Heart right ventricle (tissue), 16 donors: ENCODE results near the gene TOP1. TPM values are rescaled to one million over a fixed set of nuclear protein-coding genes. Genes with fewer than 3 reads are reported as not detected.

ENCODE experiments used
- ATAC-seq, 8 donors: fragments of 200-7000 bp; cut with Tn5 transposase; one replicate each; pipeline ENCODE4 v1.9.1; 2020; ENCODE audit warnings: mild to moderate bottlenecking in 8 of 8, moderate library complexity in 8 of 8, moderate number of reproducible peaks in 1 of 8
- DNase-seq, 2 donors: peaks; one replicate each; pipeline ENCODE4 v3.0.0-alpha.2; 2020
- H3K27ac ChIP-seq, 10 donors: fragments of 200-600 bp; sonication (generic) in 2 of 10; one replicate each; pipeline versions ENCODE4 v1.5.0 to v1.8.0; 2020 to 2022; ENCODE audit warnings: mild to moderate bottlenecking in 3 of 10
- H3K27me3 ChIP-seq, 7 donors: fragments of 200-600 bp; one replicate each; pipeline ENCODE4 v1.8.0; 2021 to 2022; ENCODE audit warnings: mild to moderate bottlenecking in 2 of 7
- H3K36me3 ChIP-seq, 9 donors: fragments of 200-600 bp; sonication (generic) in 1 of 9; one replicate each; pipeline versions ENCODE4 v1.5.0 to v1.8.0; 2020 to 2022; ENCODE audit warnings: mild to moderate bottlenecking in 2 of 9
- H3K4me1 ChIP-seq, 9 donors: fragments of 200-600 bp; sonication (generic) in 1 of 9; one replicate each; pipeline versions ENCODE4 v1.5.0 to v1.8.0; 2020 to 2022; ENCODE audit warnings: mild to moderate bottlenecking in 4 of 9
- H3K4me3 ChIP-seq, 10 donors: fragments of 200-600 bp; sonication (generic) in 2 of 10; one replicate each; pipeline versions ENCODE4 v1.5.0 to v1.8.0; 2020 to 2022; ENCODE audit warnings: mild to moderate bottlenecking in 7 of 10, moderate library complexity in 2 of 10
- H3K9me3 ChIP-seq, 11 donors: fragments of 200-600 bp in 10 of 11; sonication (generic) in 2 of 11; one replicate each; pipeline versions ENCODE4 v1.5.0 to v1.8.0; 2013 to 2022; ENCODE audit warnings: mild to moderate bottlenecking in 2 of 11, control low read depth in 1 of 11, moderate library complexity in 1 of 11
- WGBS, 2 donors: extraction: QIAGEN DNeasy Blood & Tissue Kit; methylation state at CpG; one replicate each; pipeline ENCODE4 v1.1.7; 2013; ENCODE audit warnings: inconsistent platforms in 1 of 2; 5-methylcytosine and 5-hydroxymethylcytosine counted together
- intact Hi-C, 10 donors: fragments of 100-400 bp; cut with DNase I; formaldehyde crosslinking; loops; one replicate each; pipeline versions ENCODE4 v1.11.1 to v1.14.2; 2022
- polyA plus RNA-seq, 2 donors: library from polyadenylated mRNA; stranded (reverse); fragments of 200-250 nt; gene quantifications; one replicate each; pipeline ENCODE4 v1.2.3, GENCODE V29; 2013
- total RNA-seq, 10 donors: library from RNA; stranded (reverse); fragmentation: NEBNext Ultra II Directional in 3 of 10; extraction: Animal tissue kit (Norgen Biotek cat#: 25700) in 3 of 10; gene quantifications; one replicate each; pipeline versions ENCODE4 v1.2.1 to v1.2.4, GENCODE V29; 2021 to 2023
- TF ChIP-seq, protein P1 (sequence below), 9 donors: fragments of 200-600 bp; sonication (generic) in 2 of 9; IDR thresholded peaks; one replicate each; pipeline versions ENCODE4 v1.5.0 to v1.8.0; 2021 to 2022; ENCODE audit warnings: antibody characterized with exemption in 9 of 9, mild to moderate bottlenecking in 5 of 9, moderate library complexity in 1 of 9
- donor health status: Arrhythmogenic right ventricular cardiomyopathy.
- donor health status: ischemic (EF 13 %, LVEDD 7.1; RV severe dilation, severe dysfunction).
- donor health status: healthy with polysubstance abuse.
- donor health status: DM: no; HTN: yes; CAD: no.
- donor health status: DM: no; HTN: no; CAD: no.
- donor health status: ischemic (EF 25% LVEDD 6.9; RV normal size, moderate dysfunction).
- donor health status: ischemic (EF 25% LVEDD 5.7; RV mildly dilated, moderate dysfunction).
- donor health status: healthy.
- donor health status: DM: yes; HTN: yes; CAD: no.
- donor health status: Ischemic cardiomyopathy.
- donor health status: ischemic (EF 35%, LVEDD 5.7; RV mildly dilated, moderate dysfunction).
- donor health status: nonischemic (EF 11% LVEDD 7.7; RV severe dilation, severe dysfunction).
- donor health status: DM: yes; HTN: yes; CAD: no.
- donor health status: PGD.
- donor health status: ischemic (EF 29% LVEDD 5.4; RV normal size, mild dysfunction).
- donor health status: nonischemic (EF 23%, LVEDD 6.1; RV moderate dilation, normal function).

Gene TOP1
- total and polyA plus RNA-seq, 12 donors, result 13.5 to 28.3 (median 23.1) TPM

GRCh38 chr20:41058674-41059635 is 30.3 kb downstream of the TOP1 start:
- no peak for ATAC-seq
- Histone ChIP-seq H3K27me3 (no peaks in the 10 kb centered on the region), H3K4me3 (no peak overlapping the region), H3K27ac (peak overlapping the region in 2 of 10 donors; percentile 11 to 60), H3K4me1 (peaks cover 9 to 56% (median 48%) of the 10 kb centered on the region in 9 donors), H3K9me3 (no peaks in the 10 kb centered on the region), H3K36me3 (peaks cover 0 to 29% (median 9%) of the 10 kb centered on the region in 9 donors)
- TF ChIP-seq, protein P1, sequence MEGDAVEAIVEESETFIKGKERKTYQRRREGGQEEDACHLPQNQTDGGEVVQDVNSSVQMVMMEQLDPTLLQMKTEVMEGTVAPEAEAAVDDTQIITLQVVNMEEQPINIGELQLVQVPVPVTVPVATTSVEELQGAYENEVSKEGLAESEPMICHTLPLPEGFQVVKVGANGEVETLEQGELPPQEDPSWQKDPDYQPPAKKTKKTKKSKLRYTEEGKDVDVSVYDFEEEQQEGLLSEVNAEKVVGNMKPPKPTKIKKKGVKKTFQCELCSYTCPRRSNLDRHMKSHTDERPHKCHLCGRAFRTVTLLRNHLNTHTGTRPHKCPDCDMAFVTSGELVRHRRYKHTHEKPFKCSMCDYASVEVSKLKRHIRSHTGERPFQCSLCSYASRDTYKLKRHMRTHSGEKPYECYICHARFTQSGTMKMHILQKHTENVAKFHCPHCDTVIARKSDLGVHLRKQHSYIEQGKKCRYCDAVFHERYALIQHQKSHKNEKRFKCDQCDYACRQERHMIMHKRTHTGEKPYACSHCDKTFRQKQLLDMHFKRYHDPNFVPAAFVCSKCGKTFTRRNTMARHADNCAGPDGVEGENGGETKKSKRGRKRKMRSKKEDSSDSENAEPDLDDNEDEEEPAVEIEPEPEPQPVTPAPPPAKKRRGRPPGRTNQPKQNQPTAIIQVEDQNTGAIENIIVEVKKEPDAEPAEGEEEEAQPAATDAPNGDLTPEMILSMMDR (IDR thresholded peaks at IDR 0.05), result no peak
- no peak for DNase-seq
- WGBS, 2 donors, result 94% methylated on average over 14 of the region's 14 CpGs
- intact Hi-C loops, result no loop called here

- no peak overlapping the region for H3K27ac ChIP-seq
- no peaks in the 10 kb centered on the region for H3K9me3 ChIP-seq
- no peak for DNase-seq
- WGBS, 2 donors, result 96 to 98% methylated on average over 3 of the region's 3 CpGs
- no peak overlapping the region for H3K4me3 ChIP-seq
- H3K36me3 ChIP-seq, result peaks cover 0 to 40% (median 9%) of the 10 kb centered on the region in 9 donors
- peaks cover 6 to 34% (median 29%) of the 10 kb centered on the region in 9 donors for H3K4me1 ChIP-seq
- intact Hi-C loops, result no loop called here
- ATAC-seq, result no peak
- TF ChIP-seq, protein P1 (IDR thresholded peaks at IDR 0.05), result no peak
- no peaks in the 10 kb centered on the region for H3K27me3 ChIP-seq
These were observed 32.5 kb downstream of the TOP1 start for GRCh38 chr20:41061155-41061554.

DNA sequence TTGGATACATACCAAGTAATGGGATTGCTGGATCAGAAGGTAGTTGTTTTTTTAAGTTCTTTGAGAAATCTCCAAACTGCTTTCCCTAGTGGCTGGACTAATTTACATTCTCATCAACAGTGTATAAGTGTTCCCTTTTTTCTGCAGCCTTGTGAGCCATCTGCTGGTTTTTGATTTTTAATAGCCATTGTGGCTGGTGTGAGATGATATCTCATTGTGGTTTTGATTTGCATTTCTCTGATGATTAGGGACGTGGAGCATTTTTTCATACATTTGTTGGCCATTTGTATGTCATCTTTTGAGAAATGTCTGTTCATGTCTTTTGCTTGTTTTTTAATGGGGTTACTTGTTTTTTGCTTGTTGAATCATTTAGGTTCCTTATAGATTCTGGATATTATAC is 34.8 kb downstream of the TOP1 start:
- no peaks in the 10 kb centered on the region for H3K9me3 ChIP-seq
- no peak overlapping the region for H3K4me3 ChIP-seq
- ATAC-seq, result no peak
- H3K27ac ChIP-seq, result no peak overlapping the region
- H3K4me1 ChIP-seq, result peaks cover 0 to 23% (median 11%) of the 10 kb centered on the region in 9 donors
- DNase-seq, result no peak
- peaks cover 0 to 61% (median 9%) of the 10 kb centered on the region in 9 donors for H3K36me3 ChIP-seq
- WGBS, 2 donors, result 82 to 88% methylated on average over 1 of the region's 1 CpG
- TF ChIP-seq, protein P1 (IDR thresholded peaks at IDR 0.05), result no peak
- H3K27me3 ChIP-seq, result no peaks in the 10 kb centered on the region
- intact Hi-C loops, result no loop called here

GRCh38 chr20:41064377-41064776 is 35.8 kb downstream of the TOP1 start:
- no peaks in the 10 kb centered on the region for H3K27me3 ChIP-seq
- H3K27ac ChIP-seq, result no peak overlapping the region
- H3K4me3 ChIP-seq, result no peak overlapping the region
- DNase-seq (no peak), ATAC-seq (no peak)
- peaks cover 0 to 69% (median 9%) of the 10 kb centered on the region in 9 donors for H3K36me3 ChIP-seq
- TF ChIP-seq, protein P1 (IDR thresholded peaks at IDR 0.05), result no peak
- intact Hi-C loops, result no loop called here
- H3K4me1 ChIP-seq, result peaks cover 0 to 24% (median 10%) of the 10 kb centered on the region in 9 donors
- no peaks in the 10 kb centered on the region for H3K9me3 ChIP-seq
- 97 to 98% methylated on average over 1 of the region's 1 CpG for WGBS, 2 donors
